Heart left ventricle (tissue), 16 donors: ENCODE data around the gene PIAS4. TPM values are rescaled to one million over a fixed set of nuclear protein-coding genes. Genes with fewer than 3 reads are reported as not detected.

Source experiments
- ATAC-seq, 4 donors: fragments of 200-7000 bp; cut with Tn5 transposase; one replicate each; pipeline ENCODE4 v1.9.1; 2020 to 2022; ENCODE audit warnings: moderate library complexity in 4 of 4, mild to moderate bottlenecking in 3 of 4, moderate number of reproducible peaks in 1 of 4
- DNase-seq, 5 donors: peaks; one replicate each; pipeline ENCODE4 v3.0.0-alpha.2; 2020
- H3K27ac ChIP-seq, 12 donors: fragments of 200-600 bp; sonication (generic) in 4 of 12; one replicate each; pipeline versions ENCODE4 v1.5.0 to v1.8.0; 2016 to 2022; ENCODE audit warnings: mild to moderate bottlenecking in 2 of 12
- H3K27me3 ChIP-seq, 9 donors: fragments of 200-600 bp; sonication (generic) in 2 of 9; one replicate each; pipeline versions ENCODE4 v1.5.1 to v1.8.0; 2016 to 2022; ENCODE audit warnings: mild to moderate bottlenecking in 3 of 9
- H3K36me3 ChIP-seq, 9 donors: fragments of 200-600 bp; sonication (generic) in 2 of 9; one replicate each; pipeline versions ENCODE4 v1.5.0 to v1.8.0; 2018 to 2022; ENCODE audit warnings: mild to moderate bottlenecking in 2 of 9
- H3K4me1 ChIP-seq, 12 donors: fragments of 200-600 bp; sonication (generic) in 4 of 12; one replicate each; pipeline versions ENCODE4 v1.5.0 to v1.8.0; 2016 to 2022; ENCODE audit warnings: mild to moderate bottlenecking in 3 of 12
- H3K4me3 ChIP-seq, 12 donors: fragments of 200-600 bp; sonication (generic) in 4 of 12; one replicate each; pipeline versions ENCODE4 v1.5.0 to v1.8.0; 2017 to 2022; ENCODE audit warnings: mild to moderate bottlenecking in 9 of 12, moderate library complexity in 4 of 12
- H3K9me3 ChIP-seq, 12 donors: fragments of 200-600 bp; sonication (generic) in 4 of 12; one replicate each; pipeline versions ENCODE4 v1.5.0 to v1.8.0; 2016 to 2022; ENCODE audit warnings: mild to moderate bottlenecking in 1 of 12
- CTCF ChIP-seq, 12 donors: fragments of 200-600 bp; sonication (generic) in 4 of 12; IDR thresholded peaks; one replicate each; pipeline versions ENCODE4 v1.5.0 to v1.8.0; 2018 to 2022; ENCODE audit warnings: antibody characterized with exemption in 12 of 12, mild to moderate bottlenecking in 5 of 12
- POLR2A ChIP-seq, 2 donors: fragments of 450-650 bp; IDR thresholded peaks; one replicate each; pipeline ENCODE4 v1.6.1; 2017; ENCODE audit warnings: antibody characterized with exemption in 2 of 2, mild to moderate bottlenecking in 2 of 2, moderate library complexity in 2 of 2
- WGBS, 4 donors: extraction: QIAGEN DNeasy Blood & Tissue Kit in 2 of 4; methylation state at CpG; one replicate each; pipeline versions ENCODE4 v1.1.5 to v1.1.7; 2013 to 2018; 5-methylcytosine and 5-hydroxymethylcytosine counted together
- intact Hi-C, 10 donors: fragments of 100-400 bp; cut with DNase I; formaldehyde crosslinking; loops; one replicate each; pipeline versions ENCODE4 v1.11.1 to v1.14.2; 2022
- polyA plus RNA-seq, 2 donors: library from polyadenylated mRNA; stranded (reverse); fragments of 200-250 nt; gene quantifications; one replicate each; pipeline ENCODE4 v1.2.3, GENCODE V29; 2013
- total RNA-seq, 9 donors: library from RNA; depleted of rRNA in 2 of 9; stranded (reverse); fragments of >200 nt in 2 of 9; fragmentation: NEBNext Ultra II Directional in 3 of 9; extraction: Animal tissue kit (Norgen Biotek cat#: 25700) in 3 of 9; gene quantifications; one replicate each; pipeline versions ENCODE4 v1.1.0 to v1.2.4, GENCODE V29; 2016 to 2023
- donor health status: ischemic (EF 13 %, LVEDD 7.1; RV severe dilation, severe dysfunction).
- donor health status: healthy with polysubstance abuse.
- donor health status: DM: no; HTN: yes; CAD: no.
- donor health status: DM: no; HTN: no; CAD: no.
- donor health status: ischemic (EF 25% LVEDD 6.9; RV normal size, moderate dysfunction).
- donor health status: ischemic (EF 25% LVEDD 5.7; RV mildly dilated, moderate dysfunction).
- donor health status: healthy.
- donor health status: DM: yes; HTN: yes; CAD: no.
- donor health status: ischemic (EF 35%, LVEDD 5.7; RV mildly dilated, moderate dysfunction).
- donor health status: nonischemic (EF 11% LVEDD 7.7; RV severe dilation, severe dysfunction).
- donor health status: DM: yes; HTN: yes; CAD: no.
- donor health status: PGD.
- donor health status: ischemic (EF 29% LVEDD 5.4; RV normal size, mild dysfunction).
- donor health status: nonischemic (EF 23%, LVEDD 6.1; RV moderate dilation, normal function).

PIAS4 gene
- total and polyA plus RNA-seq, 11 donors, result 12.3 to 19.1 (median 15.3) TPM

- Histone ChIP-seq H3K9me3 (no peaks in the 10 kb centered on the region), H3K4me1 (peaks cover 0 to 9% (median 4%) of the 10 kb centered on the region in 12 donors), H3K27me3 (no peaks in the 10 kb centered on the region), H3K4me3 (no peak overlapping the region), H3K27ac (no peak overlapping the region), H3K36me3 (peaks cover 13 to 59% (median 52%) of the 10 kb centered on the region in 9 donors)
- intact Hi-C loops, result no loop called here
- TF ChIP-seq POLR2A (IDR thresholded peaks at IDR 0.05) (no peak), CTCF (IDR thresholded peaks at IDR 0.05) (no peak)
- no peak for ATAC-seq
- peak in 1 of 5 donors; percentile 23 for DNase-seq
- WGBS, 4 donors, result 80 to 88% (median 84%) methylated on average over 8 of the region's 8 CpGs
These were observed 32.4 kb upstream of the PIAS4 start for GRCh38 chr19:3975144-3975543.

- intact Hi-C loops, result no loop called here
- no peak for TF ChIP-seq CTCF (IDR thresholded peaks at IDR 0.05)
- no peak for TF ChIP-seq POLR2A (IDR thresholded peaks at IDR 0.05)
- Histone ChIP-seq H3K4me3 (no peak overlapping the region), H3K36me3 (peaks cover 13 to 64% (median 57%) of the 10 kb centered on the region in 9 donors), H3K27ac (no peak overlapping the region), H3K27me3 (no peaks in the 10 kb centered on the region), H3K9me3 (no peaks in the 10 kb centered on the region), H3K4me1 (peaks cover 0 to 11% (median 4%) of the 10 kb centered on the region in 12 donors)
- WGBS, 4 donors, result 82 to 84% (median 84%) methylated on average over 14 of the region's 14 CpGs
- ATAC-seq, result no peak
- peak in 1 of 5 donors; percentile 22 for DNase-seq
These were observed 31.9 kb upstream of the PIAS4 start for GRCh38 chr19:3975637-3976087.

DNA sequence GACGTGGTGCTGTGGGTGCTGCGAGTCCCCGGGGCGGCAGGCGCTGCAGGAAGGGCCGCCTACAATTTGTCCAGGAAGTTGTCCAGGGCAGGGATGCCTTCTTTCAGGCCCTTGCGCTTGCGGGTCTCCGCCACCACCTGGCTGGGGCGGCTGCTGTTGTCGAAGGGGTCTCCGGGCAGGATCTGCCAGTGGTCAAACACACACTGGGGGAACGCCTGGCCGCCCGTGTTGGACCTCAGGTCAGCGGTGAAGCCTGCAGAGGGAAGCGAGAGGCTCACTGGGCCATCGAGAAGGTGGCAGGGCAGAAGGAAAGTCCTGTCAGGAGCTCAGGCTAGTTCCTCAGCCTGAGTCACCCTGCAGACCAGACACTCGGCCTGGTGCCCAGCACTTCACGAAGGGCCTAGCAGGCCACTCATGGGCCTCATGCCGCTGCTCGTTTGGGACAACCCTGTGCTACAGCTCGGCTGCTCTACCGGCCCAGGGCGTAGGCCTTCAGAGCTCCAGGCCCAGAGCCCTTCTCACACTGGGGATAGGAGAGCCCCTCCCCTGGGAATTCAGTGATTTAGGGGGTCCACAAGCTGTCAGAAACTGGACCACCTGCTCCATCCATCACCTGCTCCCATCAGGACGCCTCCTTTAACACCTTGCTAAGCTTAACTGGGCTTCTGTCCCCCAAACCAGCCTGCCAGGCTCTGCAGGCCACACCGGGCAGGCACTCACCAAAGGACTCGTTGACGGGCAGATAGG, 30.9 kb upstream of the PIAS4 start:
- no peaks in the 10 kb centered on the region for H3K9me3 ChIP-seq
- DNase-seq (peak in 3 of 5 donors; percentile 8 to 91 (median 23)), ATAC-seq (peak in 2 of 4 donors; percentile 10 to 71)
- H3K4me1 ChIP-seq, result peaks cover 0 to 14% (median under 1%) of the 10 kb centered on the region in 12 donors
- intact Hi-C loops, result no loop called here
- no peaks in the 10 kb centered on the region for H3K27me3 ChIP-seq
- H3K36me3 ChIP-seq, result peaks cover 16 to 74% (median 67%) of the 10 kb centered on the region in 9 donors
- 84 to 90% (median 87%) methylated on average over 16 to 29 of the region's 29 CpGs for WGBS, 4 donors
- peak overlapping the region in 1 of 12 donors; percentile 38 for H3K27ac ChIP-seq
- H3K4me3 ChIP-seq, result no peak overlapping the region
- TF ChIP-seq CTCF (IDR thresholded peaks at IDR 0.05), result no peak
- no peak for TF ChIP-seq POLR2A (IDR thresholded peaks at IDR 0.05)
